Measurements from ENCODE around the gene PEAK1.

DNA sequence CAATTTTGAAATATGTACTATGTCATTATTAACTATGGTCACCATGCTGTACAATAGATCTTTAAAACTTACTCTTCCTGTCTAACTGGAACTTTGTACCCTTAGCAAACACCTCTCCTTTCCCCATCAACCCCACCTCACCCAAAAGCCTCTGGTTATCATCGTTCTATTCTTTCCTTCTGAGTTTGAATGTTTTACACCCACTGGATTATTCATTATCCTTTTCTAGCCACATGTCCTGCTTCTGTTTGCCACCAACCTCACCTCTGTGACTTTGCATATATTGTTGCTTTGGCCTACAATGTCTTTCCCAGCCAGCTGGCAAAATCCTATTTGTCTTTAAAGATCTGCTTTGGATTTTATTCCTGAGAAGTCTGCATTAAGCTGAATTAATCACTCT, 246.4 kb downstream of the PEAK1 start:
- TF ChIP-seq, protein P1, sequence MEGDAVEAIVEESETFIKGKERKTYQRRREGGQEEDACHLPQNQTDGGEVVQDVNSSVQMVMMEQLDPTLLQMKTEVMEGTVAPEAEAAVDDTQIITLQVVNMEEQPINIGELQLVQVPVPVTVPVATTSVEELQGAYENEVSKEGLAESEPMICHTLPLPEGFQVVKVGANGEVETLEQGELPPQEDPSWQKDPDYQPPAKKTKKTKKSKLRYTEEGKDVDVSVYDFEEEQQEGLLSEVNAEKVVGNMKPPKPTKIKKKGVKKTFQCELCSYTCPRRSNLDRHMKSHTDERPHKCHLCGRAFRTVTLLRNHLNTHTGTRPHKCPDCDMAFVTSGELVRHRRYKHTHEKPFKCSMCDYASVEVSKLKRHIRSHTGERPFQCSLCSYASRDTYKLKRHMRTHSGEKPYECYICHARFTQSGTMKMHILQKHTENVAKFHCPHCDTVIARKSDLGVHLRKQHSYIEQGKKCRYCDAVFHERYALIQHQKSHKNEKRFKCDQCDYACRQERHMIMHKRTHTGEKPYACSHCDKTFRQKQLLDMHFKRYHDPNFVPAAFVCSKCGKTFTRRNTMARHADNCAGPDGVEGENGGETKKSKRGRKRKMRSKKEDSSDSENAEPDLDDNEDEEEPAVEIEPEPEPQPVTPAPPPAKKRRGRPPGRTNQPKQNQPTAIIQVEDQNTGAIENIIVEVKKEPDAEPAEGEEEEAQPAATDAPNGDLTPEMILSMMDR (IDR thresholded peaks at IDR 0.05): no peak
- TF ChIP-seq POLR2A (IDR thresholded peaks at IDR 0.05): no peak
